Erythroblast (primary cell): ENCODE data around the gene MYCBPAP.

Source experiments
- GATA1 ChIP-seq: IDR thresholded peaks from 2 replicates; pipeline ENCODE4 v1.6.1; 2011; ENCODE audit warnings: low read depth, mild to moderate bottlenecking, control low read depth, low read length, moderate library complexity
- POLR2A ChIP-seq: IDR thresholded peaks from 2 replicates; pipeline ENCODE4 v1.6.1; 2011; ENCODE audit warnings: mild to moderate bottlenecking, low read length

DNA sequence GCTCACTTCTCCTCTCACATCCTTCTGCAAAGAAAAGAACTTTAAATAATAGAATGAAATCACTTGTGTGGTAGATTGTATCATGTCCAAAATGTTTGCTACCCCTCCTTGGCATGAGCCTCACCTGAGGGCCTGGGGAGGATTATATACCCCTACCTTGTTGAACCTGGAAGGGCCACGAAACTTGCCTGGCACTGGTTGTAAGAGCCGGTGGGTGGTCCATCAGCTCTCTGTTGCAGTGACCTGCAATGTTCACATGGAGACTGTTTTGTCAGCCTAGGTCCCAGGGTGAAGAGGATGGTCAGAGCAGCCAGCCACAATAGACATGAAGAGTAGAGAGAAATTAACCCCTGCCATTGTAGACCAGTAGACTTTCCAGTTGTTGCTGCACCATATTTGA lies 19.4 kb upstream of the MYCBPAP start:
- TF ChIP-seq POLR2A (no peak), GATA1 (no peak)
